B cell (primary cell): ENCODE data around the gene GRB10.

ENCODE experiments used
- EZH2 ChIP-seq: IDR thresholded peaks from 2 replicates; pipeline ENCODE4 v1.6.1; 2012; ENCODE audit warnings: borderline replicate concordance, low read depth, mild to moderate bottlenecking, moderate library complexity, low read length; ENCODE audit not compliant: insufficient read depth, poor library complexity, severe bottlenecking
- TF ChIP-seq, protein P1 (sequence below): fragments of 200-600 bp; IDR thresholded peaks from one replicate; pipeline ENCODE4 v1.8.0; 2022; ENCODE audit warnings: antibody characterized with exemption, mild to moderate bottlenecking

- TF ChIP-seq, protein P1, sequence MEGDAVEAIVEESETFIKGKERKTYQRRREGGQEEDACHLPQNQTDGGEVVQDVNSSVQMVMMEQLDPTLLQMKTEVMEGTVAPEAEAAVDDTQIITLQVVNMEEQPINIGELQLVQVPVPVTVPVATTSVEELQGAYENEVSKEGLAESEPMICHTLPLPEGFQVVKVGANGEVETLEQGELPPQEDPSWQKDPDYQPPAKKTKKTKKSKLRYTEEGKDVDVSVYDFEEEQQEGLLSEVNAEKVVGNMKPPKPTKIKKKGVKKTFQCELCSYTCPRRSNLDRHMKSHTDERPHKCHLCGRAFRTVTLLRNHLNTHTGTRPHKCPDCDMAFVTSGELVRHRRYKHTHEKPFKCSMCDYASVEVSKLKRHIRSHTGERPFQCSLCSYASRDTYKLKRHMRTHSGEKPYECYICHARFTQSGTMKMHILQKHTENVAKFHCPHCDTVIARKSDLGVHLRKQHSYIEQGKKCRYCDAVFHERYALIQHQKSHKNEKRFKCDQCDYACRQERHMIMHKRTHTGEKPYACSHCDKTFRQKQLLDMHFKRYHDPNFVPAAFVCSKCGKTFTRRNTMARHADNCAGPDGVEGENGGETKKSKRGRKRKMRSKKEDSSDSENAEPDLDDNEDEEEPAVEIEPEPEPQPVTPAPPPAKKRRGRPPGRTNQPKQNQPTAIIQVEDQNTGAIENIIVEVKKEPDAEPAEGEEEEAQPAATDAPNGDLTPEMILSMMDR = no peak
- TF ChIP-seq EZH2 = no peak
Observed at GRCh38 chr7:50655020-50655419, 127.7 kb downstream of the GRB10 start.
